Cerebellar nuclear complex (tissue), 1 donor: Measurements from ENCODE around the gene HMHB1.
A peak's percentile ranks its signal among the peaks of the same experiment; 100 is the strongest.
"Not testable (repeated sequence)": the region's sequence is repeated elsewhere in the genome, so short reads cannot be mapped to it uniquely, and the experiment has no call there.

Source experiments
- DNase-seq, 2 experiments: peaks; one replicate each; lab custom pipeline; 2025; lab: John Stamatoyannopoulos, UW

Gene HMHB1

DNA sequence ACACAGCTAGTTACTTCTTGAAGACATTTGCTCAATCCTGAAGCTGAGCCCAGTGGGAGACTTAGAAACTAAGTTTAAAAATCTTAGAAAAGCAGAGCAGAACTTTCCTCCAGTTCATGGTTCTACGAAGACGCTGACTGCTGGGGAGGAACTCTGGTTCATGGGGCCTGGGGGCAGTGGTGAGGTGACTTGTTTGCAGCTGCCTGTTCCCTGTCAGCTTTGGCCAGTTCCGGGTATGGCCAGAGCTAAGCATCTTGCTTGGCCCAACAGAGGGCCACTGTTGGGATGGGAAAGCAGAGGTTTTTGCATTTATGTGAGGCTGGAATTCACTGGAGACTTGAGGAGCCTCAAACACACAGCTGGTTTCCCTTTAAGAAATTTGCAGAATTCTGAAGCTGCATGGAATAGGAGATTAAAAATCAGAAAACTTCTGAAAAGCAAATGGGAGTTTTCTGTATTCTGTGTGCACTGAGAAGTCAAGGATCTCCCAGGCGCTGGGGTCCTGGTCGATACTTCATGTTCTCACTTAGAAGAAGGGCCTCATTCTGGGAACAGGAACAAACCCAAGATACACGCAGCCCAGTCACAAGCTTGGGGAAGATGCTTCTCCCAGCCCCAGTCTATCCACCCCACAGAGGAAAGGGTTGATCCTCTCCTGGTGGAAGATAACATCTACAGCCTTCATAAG is 10.6 kb upstream of the HMHB1 start:
- no peak for DNase-seq

DNA sequence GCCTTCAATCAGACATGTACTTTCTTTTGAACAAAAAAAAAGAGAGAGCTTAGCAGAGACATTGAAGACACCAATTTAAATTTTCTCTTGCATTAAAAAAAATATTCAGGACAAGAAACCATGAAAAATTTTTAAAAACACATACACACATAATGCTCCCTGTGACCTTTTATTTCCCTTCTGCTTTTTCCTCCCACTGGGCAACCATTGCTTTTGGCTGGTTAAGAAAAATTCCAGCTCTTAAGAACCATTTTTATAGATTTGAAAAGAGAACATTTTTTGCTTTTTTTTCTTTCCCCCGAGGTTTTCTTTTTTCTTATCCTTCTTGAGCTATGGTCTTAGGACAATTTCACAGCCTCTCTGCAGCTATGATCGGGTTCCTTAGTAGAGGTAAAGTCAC is 6.1 kb upstream of the HMHB1 start:
- no peak for DNase-seq

DNA sequence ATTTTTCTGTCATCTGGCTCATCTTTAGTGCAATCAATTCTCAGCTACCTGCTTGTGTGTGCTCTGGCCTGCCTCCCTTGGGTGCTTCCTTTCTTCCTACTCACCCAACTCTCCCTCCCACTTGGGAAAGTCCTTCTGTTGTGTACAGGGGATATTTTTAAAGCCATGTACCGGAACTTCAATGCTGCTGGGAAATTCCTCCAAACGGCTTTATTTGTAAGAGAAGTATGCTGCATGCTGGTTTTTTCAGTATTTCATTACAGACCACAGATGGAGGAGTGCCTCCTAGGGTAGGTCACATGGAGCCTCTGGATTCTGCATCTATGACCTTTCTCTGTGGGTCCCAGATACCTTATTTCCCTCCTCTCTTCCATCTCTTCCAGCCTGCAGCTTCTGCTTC is 5.4 kb upstream of the HMHB1 start:
- peak; percentile 43 to 70 for DNase-seq

DNA sequence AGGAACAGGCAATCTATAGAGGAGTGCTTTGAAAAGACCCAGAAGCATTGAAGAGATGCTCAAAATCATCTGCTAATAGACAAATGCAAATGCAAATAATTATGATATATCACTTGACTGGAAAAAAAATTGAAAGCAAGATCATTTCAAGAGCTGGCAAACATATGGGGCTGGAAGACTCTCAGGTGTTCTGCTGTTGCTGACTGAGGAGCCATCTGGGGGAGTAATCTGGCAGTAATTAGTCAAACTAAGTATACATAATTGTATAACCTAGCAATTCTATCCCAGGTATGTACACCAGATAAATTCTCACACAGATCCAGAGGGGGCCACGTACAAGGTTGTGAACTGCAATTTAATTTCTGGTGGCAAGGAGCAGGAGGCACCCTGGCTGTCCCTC is 4.6 kb upstream of the HMHB1 start:
- peak in 1 of 2 experiments; percentile 4 for DNase-seq

DNA sequence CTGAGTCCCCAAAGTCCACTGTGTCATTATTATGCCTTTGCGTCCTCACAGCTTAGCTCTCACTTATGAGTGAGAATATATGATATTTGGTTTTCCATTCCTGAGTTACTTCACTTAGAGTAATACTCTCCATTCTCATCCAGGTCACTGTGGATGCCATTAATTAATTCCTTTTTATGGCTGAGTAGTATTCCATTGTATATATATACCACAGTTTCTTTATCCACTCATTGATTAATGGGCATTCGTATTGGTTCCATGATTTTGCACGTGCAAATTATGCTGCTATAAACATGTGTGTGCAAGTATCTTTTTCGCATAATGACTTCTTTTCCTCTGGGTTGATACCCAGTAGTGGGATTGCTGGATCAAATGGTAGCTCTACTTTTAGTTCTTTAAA is 4.4 kb downstream of the HMHB1 start:
- not testable (repeated sequence) for DNase-seq

DNA sequence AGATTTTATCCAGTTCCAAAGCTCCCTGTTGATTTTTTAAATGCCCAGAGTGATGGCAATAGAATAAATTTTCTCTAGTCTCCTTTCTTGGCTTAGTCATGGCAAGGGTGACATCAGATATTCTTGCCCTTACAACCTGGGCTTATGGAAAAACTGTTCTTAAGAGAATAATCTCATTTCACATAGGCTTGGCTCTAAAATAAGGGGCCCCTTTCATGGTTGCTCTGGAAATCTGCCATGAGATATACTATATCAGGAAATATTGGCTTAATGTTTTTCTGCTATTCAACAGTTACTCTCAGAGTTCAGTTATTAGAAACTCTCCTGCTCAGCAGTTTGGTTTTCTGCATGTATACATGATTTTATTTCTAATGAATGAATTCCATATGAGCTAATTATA is 7.8 kb downstream of the HMHB1 start:
- DNase-seq, result no peak

DNA sequence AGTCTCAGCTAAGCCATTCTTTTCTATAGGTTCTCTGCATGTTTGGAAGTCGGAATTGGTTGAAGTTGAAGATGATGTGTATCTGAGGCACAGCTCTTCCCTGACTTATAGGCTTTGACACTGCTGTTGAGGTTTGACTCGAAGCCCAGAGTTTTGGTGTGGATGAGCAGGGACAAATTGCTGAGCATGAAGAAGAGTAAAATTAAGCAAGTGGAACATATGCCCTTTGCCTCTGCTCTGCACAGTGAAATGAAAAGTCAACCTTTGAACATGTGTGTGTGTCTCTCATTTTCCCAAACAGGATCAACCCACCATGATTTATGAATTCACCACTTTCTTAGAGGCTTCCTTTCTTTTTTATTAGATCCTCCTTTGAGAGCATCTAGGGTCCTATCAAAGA is 8.5 kb downstream of the HMHB1 start:
- no peak for DNase-seq

DNA sequence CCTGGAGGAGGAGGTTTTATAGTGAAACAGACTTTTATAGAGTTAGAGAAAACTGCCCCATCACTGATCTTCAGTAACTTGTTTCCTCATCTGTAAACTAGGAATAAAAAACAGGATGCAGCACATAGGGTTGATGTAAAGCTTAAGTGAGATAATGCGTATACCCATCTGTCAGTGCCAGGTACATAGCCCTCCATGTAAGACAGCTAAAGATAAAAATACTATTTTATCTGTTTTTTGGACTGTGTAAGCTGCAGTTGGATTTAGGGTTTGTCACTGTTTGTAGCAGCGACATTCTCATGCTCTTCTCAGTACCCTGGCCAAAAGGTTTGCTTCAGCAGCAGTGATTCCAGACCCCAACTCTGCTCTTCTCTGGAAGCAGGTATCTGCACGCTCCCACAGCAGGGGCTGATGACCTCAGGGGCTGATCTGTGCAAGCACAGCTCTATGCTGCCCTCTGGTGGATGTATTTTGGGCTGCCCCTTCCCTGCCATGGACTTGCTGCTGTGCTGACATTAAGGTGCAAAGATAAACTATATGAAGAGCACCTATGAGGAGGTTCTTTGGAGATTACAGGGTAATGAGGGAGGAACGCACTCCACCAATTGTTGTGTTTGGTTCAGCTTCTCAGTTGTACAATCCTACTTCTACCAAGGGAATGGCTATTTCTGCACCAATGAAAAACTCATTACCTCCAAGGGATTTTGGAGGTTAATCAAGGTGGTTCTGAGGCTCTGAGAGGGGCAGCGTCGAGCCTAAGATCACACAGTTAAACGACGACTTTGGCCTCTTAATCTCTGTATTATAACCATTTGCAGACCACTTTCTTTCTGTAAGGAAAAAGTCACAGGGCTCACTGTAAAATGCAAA is 13.1 kb downstream of the HMHB1 start:
- no peak for DNase-seq

DNA sequence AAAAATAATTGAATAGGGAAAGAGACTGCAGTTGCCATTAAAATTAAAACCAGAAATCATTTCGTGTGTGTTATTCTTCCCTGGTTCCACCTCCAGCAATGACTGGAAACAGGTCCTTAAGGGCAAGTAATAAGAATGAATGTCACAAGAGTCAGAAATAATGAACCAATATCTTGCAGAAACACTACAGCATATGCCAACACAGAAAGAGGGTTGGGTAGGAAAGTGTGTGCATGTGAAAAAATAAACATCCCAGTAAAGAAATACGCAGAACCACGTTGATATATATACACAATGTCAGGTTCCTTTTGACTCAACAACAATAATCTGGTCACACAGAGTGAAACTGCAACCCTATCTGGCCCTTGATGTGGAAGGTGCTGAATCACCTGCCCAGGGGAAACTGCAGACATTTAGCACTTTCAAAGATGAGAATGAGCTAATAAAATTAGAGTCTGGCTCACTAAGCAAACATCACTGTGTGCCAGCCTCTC is 15.0 kb downstream of the HMHB1 start:
- no peak for DNase-seq

DNA sequence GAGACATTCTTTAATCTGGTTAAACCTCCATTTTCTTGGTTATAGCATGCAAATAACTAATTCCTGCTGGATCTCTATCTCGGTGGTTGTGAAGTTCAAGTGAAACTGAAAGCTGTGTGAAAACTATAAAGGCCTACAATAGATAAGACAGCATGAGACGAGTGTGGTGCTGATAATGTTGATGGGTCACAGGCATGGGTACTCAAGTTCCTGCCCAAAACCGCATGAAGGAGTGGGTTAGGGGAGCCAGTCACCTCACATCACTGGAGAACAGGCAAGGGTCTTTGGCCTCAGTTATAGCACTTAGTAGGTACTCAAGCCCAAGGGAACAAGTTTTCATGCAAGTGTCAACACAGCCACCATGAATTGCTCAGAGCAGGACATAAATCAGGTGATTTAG is 16.7 kb downstream of the HMHB1 start:
- DNase-seq, result no peak

DNA sequence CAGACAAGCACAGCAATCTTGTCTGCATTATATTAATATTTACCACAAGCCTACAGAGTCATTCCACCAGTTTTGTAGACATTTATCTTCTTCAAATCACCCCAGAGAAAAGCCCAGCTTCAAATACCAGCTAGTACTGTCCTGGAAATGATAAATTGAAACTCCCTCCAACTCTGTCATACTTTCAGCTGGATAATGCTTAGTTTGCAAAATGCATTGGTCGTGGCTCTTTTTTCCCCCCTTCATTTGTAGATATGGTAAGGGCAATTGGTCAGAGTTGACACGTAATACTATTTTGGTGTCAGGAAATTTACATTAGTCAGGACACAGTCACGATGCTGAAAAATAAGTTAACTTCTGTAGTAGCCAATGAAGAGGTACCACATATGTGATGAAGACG is 21.2 kb downstream of the HMHB1 start:
- no peak for DNase-seq

DNA sequence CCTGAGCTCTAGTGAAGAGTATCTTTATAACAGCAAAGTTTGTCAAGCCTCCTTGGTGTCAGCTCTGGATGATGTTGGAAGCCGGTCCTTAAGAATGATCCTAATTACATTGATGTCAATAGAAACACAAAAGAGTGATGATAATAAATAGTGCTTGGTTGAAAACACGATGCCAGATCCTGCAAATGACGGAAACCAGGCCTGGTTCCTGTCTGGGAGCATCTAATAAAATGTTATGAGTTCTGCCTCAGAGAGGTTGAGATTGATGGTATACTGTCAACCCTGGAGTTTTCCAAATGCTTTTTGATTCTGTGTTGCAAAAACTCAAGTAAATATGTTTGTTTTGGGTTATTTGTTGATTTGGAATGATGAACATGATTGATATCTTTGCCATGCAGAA is 23.3 kb downstream of the HMHB1 start:
- no peak for DNase-seq

DNA sequence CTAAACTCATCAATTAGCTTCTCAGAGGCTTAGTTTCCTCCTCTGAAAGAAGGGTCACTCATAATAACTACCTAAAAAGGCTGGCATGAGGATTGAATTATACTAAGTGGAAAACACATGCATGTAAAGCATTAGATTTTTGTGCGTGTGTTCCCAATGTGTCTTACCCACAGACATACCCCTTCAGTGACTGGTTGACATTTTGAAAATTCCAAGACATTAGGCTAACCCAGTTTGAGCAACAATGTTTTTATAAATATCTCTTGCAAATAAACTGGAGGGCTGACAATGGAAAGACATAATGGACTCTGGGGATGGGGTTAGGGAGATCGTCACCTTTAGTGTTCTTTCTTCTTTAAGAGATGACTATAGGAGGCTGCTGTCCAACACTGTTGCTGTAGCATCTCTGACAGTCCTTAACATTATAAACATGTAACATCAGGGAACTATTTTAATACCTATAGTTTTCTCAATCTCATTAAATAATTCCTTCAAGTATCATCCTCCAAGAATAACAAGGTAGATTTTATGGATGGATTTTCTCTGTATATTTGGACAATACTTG is 24.3 kb downstream of the HMHB1 start:
- DNase-seq, result no peak

DNA sequence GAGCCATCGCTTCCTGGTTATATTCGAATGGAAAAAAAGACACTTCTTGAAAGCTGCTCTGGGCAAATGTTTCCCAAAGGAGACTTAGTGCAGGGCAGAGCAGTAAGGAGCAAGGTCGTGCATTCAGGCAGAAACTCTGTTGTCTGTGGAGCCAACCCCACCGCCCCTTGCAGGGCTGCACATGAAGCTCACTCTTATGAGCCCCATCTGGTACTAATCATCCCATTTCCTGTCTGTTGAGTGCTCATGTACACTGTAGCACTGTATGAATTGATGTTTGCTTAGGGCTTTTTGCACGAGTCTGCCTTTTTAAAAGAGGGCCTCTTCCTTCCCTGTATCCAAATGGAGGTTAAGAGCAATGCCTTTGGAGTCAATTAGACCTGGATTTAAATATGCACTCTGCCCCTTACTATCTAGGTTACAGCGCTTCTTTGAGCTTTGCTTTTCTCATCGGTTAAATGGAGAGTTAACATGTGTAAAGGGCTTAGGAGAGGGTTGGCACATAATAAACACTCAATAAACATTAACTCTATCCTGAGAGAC is 25.4 kb downstream of the HMHB1 start:
- no peak for DNase-seq

DNA sequence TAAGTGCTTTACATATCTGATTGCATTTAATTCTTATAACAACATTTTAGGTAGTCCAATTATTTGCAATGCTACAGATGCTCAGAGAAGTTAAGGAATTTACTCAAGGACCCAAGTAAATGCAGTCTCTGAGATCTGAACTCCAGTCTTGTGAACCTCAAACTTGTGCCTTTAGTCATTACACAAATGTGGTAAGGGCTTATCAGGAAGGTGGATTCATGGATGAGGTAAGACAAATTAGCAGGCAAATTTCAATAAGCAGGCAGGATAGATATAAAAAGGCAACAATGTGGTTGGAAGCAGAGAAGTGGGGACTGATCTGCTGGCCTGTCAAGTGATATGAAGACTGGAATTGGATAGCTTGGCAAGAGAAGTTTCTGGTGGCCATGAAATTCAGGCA is 29.5 kb downstream of the HMHB1 start:
- no peak for DNase-seq

DNA sequence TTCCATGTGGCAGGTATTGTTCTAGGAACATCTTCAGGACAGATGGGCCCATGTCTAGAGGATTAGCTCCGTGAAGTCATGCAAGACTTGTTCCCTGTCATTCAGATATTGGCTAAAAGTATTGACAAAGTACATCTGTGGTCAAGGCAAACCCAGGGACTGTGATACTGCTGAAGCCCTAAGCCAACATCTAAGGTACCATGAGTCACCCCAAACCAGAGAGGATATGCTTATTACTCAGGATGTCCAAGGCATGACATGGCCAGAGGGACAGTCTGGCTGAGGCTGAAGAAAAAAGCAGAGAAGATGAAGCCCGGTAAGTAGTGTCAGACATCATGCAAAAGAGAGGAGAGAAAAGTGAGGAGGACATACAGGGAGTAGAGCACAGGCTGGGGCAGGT is 31.0 kb downstream of the HMHB1 start:
- no peak for DNase-seq

DNA sequence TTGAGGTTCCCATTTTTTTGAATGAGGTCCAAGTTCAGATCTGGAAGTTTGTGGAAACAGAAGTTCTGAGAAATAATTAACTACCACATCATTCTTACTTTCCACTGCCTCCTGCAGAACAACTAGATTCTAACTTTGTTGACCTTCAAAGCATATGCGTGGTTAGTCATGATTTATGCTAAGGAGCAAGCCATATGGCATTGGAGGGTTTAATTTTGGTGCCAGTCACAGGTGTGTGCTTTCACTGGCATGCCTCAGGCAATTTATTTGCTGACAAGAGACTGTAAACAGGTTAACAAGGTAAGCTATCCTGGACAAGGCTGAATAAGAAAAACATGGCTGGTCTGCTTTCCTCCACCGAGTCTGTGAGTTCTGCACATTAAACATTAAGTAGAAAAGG is 31.5 kb downstream of the HMHB1 start:
- no peak for DNase-seq

DNA sequence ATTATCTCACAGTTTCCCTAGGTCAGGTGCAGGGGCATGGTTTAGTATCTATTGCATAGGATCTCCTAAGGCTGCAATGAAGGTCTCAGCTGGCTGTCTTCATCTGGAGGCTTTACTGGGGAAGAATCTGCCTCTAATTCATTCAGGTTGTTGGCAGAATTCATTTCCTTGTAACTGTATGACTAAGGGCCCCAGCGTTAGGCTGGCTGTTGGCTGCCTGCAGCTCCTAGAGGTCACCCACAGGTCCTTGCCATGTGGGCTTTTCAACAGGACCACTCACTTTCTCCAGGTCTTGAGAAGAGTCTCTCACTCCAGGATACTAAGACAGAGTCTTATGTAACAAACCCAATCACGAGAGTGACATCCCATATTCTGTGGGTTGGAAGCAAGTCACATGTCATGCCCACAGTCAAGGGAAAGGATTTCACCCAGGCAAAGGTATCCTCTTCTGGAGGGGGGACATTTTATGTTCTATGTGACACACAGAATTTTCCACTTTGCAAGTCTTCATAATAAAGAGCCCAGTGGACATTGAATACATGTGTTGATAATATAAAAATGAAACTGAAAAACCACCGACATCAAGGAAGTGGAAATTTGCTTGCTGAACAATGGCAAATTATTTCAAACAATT is 38.2 kb downstream of the HMHB1 start:
- DNase-seq, result no peak

DNA sequence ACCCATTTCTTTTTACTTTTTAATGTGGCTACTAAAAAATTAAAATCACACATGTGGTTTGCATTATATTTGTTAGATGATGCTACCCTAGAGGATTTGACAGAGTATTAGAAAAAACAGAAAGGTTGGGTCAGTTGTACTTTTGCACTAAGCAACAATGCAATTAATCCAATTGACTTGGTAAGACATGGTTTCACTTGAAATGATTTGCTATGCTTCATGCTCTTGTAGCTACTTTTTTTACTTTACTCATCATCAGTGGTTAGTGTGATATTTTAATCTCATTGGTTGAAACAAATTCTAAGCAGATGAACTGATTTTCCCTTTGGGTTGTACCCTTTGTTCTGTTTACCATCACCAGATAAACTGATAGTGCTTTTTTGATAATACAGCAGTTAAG is 39.4 kb downstream of the HMHB1 start:
- DNase-seq, result no peak

DNA sequence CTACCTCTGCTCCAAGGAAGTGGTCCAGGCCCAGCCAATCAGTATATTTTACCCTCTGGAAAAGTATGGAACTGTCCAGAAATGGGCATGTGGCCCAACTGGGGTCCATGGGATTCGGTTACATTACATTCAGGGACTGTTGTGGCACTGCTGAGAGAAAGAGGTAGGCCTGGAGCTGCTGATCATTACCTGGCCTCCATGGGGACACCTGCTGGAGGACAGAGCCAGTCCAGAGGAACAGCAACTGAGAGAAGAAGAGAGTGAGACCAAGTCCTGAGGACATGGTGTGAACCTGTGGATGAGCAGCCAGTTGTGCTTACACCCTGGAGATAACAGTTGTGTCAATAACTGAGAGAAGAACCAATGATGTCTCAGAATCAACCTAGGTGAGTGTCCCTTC is 48.2 kb downstream of the HMHB1 start:
- DNase-seq, result no peak

DNA sequence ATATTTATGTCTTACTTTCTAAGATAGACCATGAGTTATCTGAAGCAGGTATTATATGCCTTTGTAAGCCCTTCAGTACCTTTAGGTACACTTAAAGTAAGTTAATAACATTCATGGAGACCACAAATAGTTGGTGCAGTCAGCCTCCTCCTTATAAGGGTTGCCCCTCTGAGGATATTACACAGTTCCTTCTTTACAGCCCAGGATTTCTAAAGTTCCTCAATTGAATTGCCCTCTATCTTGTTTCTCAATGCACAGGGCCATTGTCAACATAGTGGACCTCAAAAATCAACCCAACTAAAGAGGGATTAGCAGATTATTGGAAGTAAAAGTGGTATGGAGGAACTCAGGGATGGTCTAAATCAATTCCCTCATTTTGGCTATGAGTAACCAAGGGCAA is 50.3 kb downstream of the HMHB1 start:
- DNase-seq, result no peak

DNA sequence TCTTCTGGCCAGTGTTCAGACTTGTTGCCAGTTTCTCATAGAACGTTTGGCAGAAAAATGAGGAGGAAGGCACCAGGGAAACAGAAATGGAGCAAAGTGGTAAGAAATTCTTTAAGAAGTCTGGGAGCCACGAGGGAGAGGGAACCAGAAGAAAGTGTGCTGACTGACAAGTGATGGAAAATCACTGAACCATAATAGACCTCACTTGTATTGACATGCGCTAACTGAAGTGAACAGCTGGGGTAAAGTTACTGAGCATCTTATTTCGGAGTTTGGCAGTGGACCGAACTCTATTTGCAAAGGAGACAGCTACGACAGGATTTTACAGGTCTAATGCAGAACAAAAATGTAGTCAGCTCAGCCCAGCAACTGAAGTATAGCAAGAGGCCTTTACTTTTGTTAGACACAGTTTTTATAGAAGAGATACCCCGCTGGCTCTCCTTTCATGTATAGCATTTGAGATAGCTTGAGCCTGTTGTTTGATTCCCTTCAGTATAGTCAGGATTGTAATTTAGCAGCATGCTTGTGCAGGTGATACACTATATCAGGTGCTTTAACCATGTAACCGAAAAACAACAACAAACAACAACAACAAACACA is 53.6 kb downstream of the HMHB1 start:
- DNase-seq, result no peak
